EL (cell line): ENCODE measurements around the gene GUCY1A2.

Source experiments
- DNase-seq: peaks from one replicate; pipeline ENCODE4 v3.0.0-alpha.2; 2016

GUCY1A2 gene

GRCh38 chr11:106625566-106625965, 392.7 kb downstream of the GUCY1A2 start:
- DNase-seq, result peak; percentile 23

- DNase-seq, result no peak
Measured at GRCh38 chr11:106624377-106624776, 393.9 kb downstream of the GUCY1A2 start.
